GM18858 (cell line): ENCODE measurements around the gene PGAP3.

Experiments used
- ATAC-seq: cut with Tn5 transposase; IDR thresholded peaks from one replicate; pipeline ENCODE4 v1.9.1; 2021; ENCODE audit not compliant: unreplicated experiment

PGAP3 gene

GRCh38 chr17:39697961-39698360 lies 10.1 kb upstream of the PGAP3 start:
- ATAC-seq, result no peak

- no peak for ATAC-seq
Measured at GRCh38 chr17:39696731-39697130, 8.9 kb upstream of the PGAP3 start.

- no peak for ATAC-seq
Measured at GRCh38 chr17:39695089-39695474, 7.2 kb upstream of the PGAP3 start.

GRCh38 chr17:39694593-39694992 lies 6.7 kb upstream of the PGAP3 start:
- no peak for ATAC-seq

GRCh38 chr17:39688945-39689344 lies 1.1 kb upstream of the PGAP3 start:
- ATAC-seq, result no peak

- no peak for ATAC-seq
Measured at GRCh38 chr17:39688475-39688835, 598 bp upstream of the PGAP3 start.

GRCh38 chr17:39687101-39687545 lies 734 bp downstream of the PGAP3 start:
- no peak for ATAC-seq

- ATAC-seq, result no peak
Measured at GRCh38 chr17:39684369-39685192, 3.3 kb downstream of the PGAP3 start.

- ATAC-seq, result no peak
Measured at GRCh38 chr17:39683295-39683939, 4.4 kb downstream of the PGAP3 start.

- no peak for ATAC-seq
Measured at GRCh38 chr17:39679521-39680192, 8.2 kb downstream of the PGAP3 start.

- ATAC-seq, result no peak
Measured at GRCh38 chr17:39678340-39679116, 9.3 kb downstream of the PGAP3 start.

GRCh38 chr17:39677542-39678339 lies 10.1 kb downstream of the PGAP3 start:
- no peak for ATAC-seq

GRCh38 chr17:39677072-39677471 lies 10.8 kb downstream of the PGAP3 start:
- no peak for ATAC-seq

GRCh38 chr17:39676198-39676819 lies 11.5 kb downstream of the PGAP3 start:
- ATAC-seq, result no peak

- no peak for ATAC-seq
Measured at GRCh38 chr17:39675390-39676082, 12.3 kb downstream of the PGAP3 start.

- no peak for ATAC-seq
Measured at GRCh38 chr17:39674702-39675389, 13.0 kb downstream of the PGAP3 start.

GRCh38 chr17:39674179-39674578 lies 13.7 kb downstream of the PGAP3 start:
- ATAC-seq, result no peak

GRCh38 chr17:39673335-39674081 lies 14.3 kb downstream of the PGAP3 start:
- ATAC-seq, result no peak
